SJCRH30 (cell line): Measurements from ENCODE around the gene SAMD14. TPM values are rescaled to one million over a fixed set of nuclear protein-coding genes. Genes with fewer than 3 reads are reported as not detected.

Source experiments
- DNase-seq, 2 experiments: peaks; one replicate each; pipeline ENCODE4 v3.0.0-alpha.2; 2015 to 2020
- H3K27ac ChIP-seq: fragments of 250-450 bp; sonication (Bioruptor Pico); 2 replicates; pipeline ENCODE4 v1.5.1; 2020; ENCODE audit warnings: mild to moderate bottlenecking, moderate library complexity
- H3K27me3 ChIP-seq: fragments of 250-450 bp; sonication (Bioruptor Pico); 2 replicates; pipeline ENCODE4 v1.5.1; 2020; ENCODE audit warnings: mild to moderate bottlenecking, moderate library complexity
- H3K36me3 ChIP-seq: fragments of 250-450 bp; sonication (Bioruptor Pico); 2 replicates; pipeline ENCODE4 v1.5.1; 2020; ENCODE audit warnings: mild to moderate bottlenecking, moderate library complexity
- H3K4me1 ChIP-seq: fragments of 250-450 bp; sonication (Bioruptor Pico); 2 replicates; pipeline ENCODE4 v1.5.1; 2020; ENCODE audit warnings: mild to moderate bottlenecking, moderate library complexity
- H3K4me3 ChIP-seq: fragments of 250-450 bp; sonication (Bioruptor Pico); 2 replicates; pipeline ENCODE4 v1.5.1; 2020; ENCODE audit warnings: mild to moderate bottlenecking, moderate library complexity
- H3K9me3 ChIP-seq: fragments of 250-450 bp; sonication (Bioruptor Pico); replicated peaks from 2 replicates; pipeline ENCODE4 v1.5.1; 2020; ENCODE audit warnings: mild to moderate bottlenecking, moderate library complexity
- total RNA-seq: library from RNA; depleted of rRNA; stranded (reverse); fragments of >200 nt; shearing (Covaris generic); gene quantifications from 2 replicates; pipeline ENCODE4 v1.2.3, GENCODE V29; 2014; rRNA removed

The SAMD14 gene
- 2.4 and 3.1 TPM in 2 replicates for total RNA-seq

GRCh38 chr17:50129728-50130558 lies at the start of gene SAMD14:
SAMD14 (minus strand) TSS chr17:50130160; CDS start chr17:50124959, 5,201 bp downstream.
- Histone ChIP-seq H3K27me3 (no peaks in the 10 kb centered on the region), H3K36me3 (peaks cover 4% of the 10 kb centered on the region; the same call in 1 of the 2 replicates), H3K27ac (no peak within 1 kb of the TSS), H3K9me3 (no peaks in the 10 kb centered on the region), H3K4me1 (0 out of 2 replicates have a peak, but pooled peaks cover 4% of the 10 kb centered on the region), H3K4me3 (peak within 1 kb of the TSS; percentile 53)
- no peak for DNase-seq

- DNase-seq: peak; percentile 95
- H3K36me3 ChIP-seq: peaks cover 16% of the 10 kb centered on the region
- peak overlapping the region; percentile 59 for H3K4me3 ChIP-seq
- no peaks in the 10 kb centered on the region for H3K9me3 ChIP-seq
- H3K4me1 ChIP-seq: peaks cover 24% of the 10 kb centered on the region
- H3K27me3 ChIP-seq: no peaks in the 10 kb centered on the region
- peak overlapping the region; percentile 80 for H3K27ac ChIP-seq
Observed at GRCh38 chr17:50177983-50178834, 48.2 kb upstream of the SAMD14 start.

GRCh38 chr17:50177476-50177875 lies 47.5 kb upstream of the SAMD14 start:
- Histone ChIP-seq H3K36me3 (peaks cover 20% of the 10 kb centered on the region), H3K4me1 (peaks cover 24% of the 10 kb centered on the region), H3K27me3 (no peaks in the 10 kb centered on the region)

GRCh38 chr17:50176559-50177357 lies 46.8 kb upstream of the SAMD14 start:
- DNase-seq: no peak
- H3K36me3 ChIP-seq: peaks cover 26% of the 10 kb centered on the region

More at GRCh38 chr17:50177476-50177875, 47.5 kb upstream of the SAMD14 start:
- no peaks in the 10 kb centered on the region for H3K9me3 ChIP-seq
- H3K27ac ChIP-seq: peak overlapping the region; percentile 80
- H3K4me3 ChIP-seq: peak overlapping the region; percentile 59
- no peak for DNase-seq

GRCh38 chr17:50175035-50175807 lies 45.3 kb upstream of the SAMD14 start:
- H3K27ac ChIP-seq: no peak overlapping the region
- no peak for DNase-seq
- no peak overlapping the region for H3K4me3 ChIP-seq
- no peaks in the 10 kb centered on the region for H3K27me3 ChIP-seq
- peaks cover 17% of the 10 kb centered on the region for H3K4me1 ChIP-seq
- no peaks in the 10 kb centered on the region for H3K9me3 ChIP-seq
- H3K36me3 ChIP-seq: peaks cover 29% of the 10 kb centered on the region

More at GRCh38 chr17:50176559-50177357, 46.8 kb upstream of the SAMD14 start:
- no peaks in the 10 kb centered on the region for H3K27me3 ChIP-seq
- H3K27ac ChIP-seq: no peak overlapping the region
- H3K4me3 ChIP-seq: no peak overlapping the region
- no peaks in the 10 kb centered on the region for H3K9me3 ChIP-seq
- H3K4me1 ChIP-seq: peaks cover 19% of the 10 kb centered on the region

- H3K4me1 ChIP-seq: peaks cover 17% of the 10 kb centered on the region
- H3K9me3 ChIP-seq: no peaks in the 10 kb centered on the region
- H3K27ac ChIP-seq: no peak overlapping the region
- no peaks in the 10 kb centered on the region for H3K27me3 ChIP-seq
- peaks cover 37% of the 10 kb centered on the region for H3K36me3 ChIP-seq
- H3K4me3 ChIP-seq: no peak overlapping the region
- no peak for DNase-seq
Observed at GRCh38 chr17:50174444-50174843, 44.5 kb upstream of the SAMD14 start.

GRCh38 chr17:50173335-50173941 lies 43.5 kb upstream of the SAMD14 start:
- Histone ChIP-seq H3K4me1 (peaks cover 13% of the 10 kb centered on the region), H3K27ac (peak overlapping the region; percentile 37), H3K9me3 (no peaks in the 10 kb centered on the region), H3K27me3 (no peaks in the 10 kb centered on the region), H3K36me3 (peaks cover 42% of the 10 kb centered on the region), H3K4me3 (no peak overlapping the region)
- DNase-seq: no peak

- Histone ChIP-seq H3K9me3 (no peaks in the 10 kb centered on the region), H3K4me3 (no peak overlapping the region), H3K4me1 (peaks cover 13% of the 10 kb centered on the region), H3K27me3 (no peaks in the 10 kb centered on the region), H3K36me3 (peaks cover 43% of the 10 kb centered on the region), H3K27ac (peak overlapping the region; percentile 37)
- no peak for DNase-seq
Observed at GRCh38 chr17:50172936-50173334, 43.0 kb upstream of the SAMD14 start.

GRCh38 chr17:50172130-50172529 lies 42.2 kb upstream of the SAMD14 start:
- no peak overlapping the region for H3K27ac ChIP-seq
- H3K36me3 ChIP-seq: peaks cover 49% of the 10 kb centered on the region
- no peaks in the 10 kb centered on the region for H3K27me3 ChIP-seq
- H3K9me3 ChIP-seq: no peaks in the 10 kb centered on the region
- H3K4me3 ChIP-seq: no peak overlapping the region
- no peak for DNase-seq
- peaks cover 13% of the 10 kb centered on the region for H3K4me1 ChIP-seq

GRCh38 chr17:50171371-50172071 lies 41.6 kb upstream of the SAMD14 start:
- no peak for DNase-seq
- peaks cover 49% of the 10 kb centered on the region for H3K36me3 ChIP-seq
- H3K4me3 ChIP-seq: no peak overlapping the region
- H3K27ac ChIP-seq: no peak overlapping the region
- H3K4me1 ChIP-seq: peaks cover 13% of the 10 kb centered on the region
- H3K9me3 ChIP-seq: no peaks in the 10 kb centered on the region
- H3K27me3 ChIP-seq: no peaks in the 10 kb centered on the region

- Histone ChIP-seq H3K27ac (no peak overlapping the region), H3K4me3 (no peak overlapping the region), H3K36me3 (peaks cover 44% of the 10 kb centered on the region), H3K4me1 (peaks cover 13% of the 10 kb centered on the region), H3K27me3 (no peaks in the 10 kb centered on the region), H3K9me3 (no peaks in the 10 kb centered on the region)
- DNase-seq: no peak
Observed at GRCh38 chr17:50170662-50171370, 40.9 kb upstream of the SAMD14 start.

GRCh38 chr17:50169881-50170459 lies 40.0 kb upstream of the SAMD14 start:
- Histone ChIP-seq H3K27me3 (no peaks in the 10 kb centered on the region), H3K27ac (no peak overlapping the region), H3K36me3 (peaks cover 37% of the 10 kb centered on the region), H3K4me3 (no peak overlapping the region), H3K9me3 (no peaks in the 10 kb centered on the region), H3K4me1 (peaks cover 18% of the 10 kb centered on the region)
- DNase-seq: no peak
